ENCODE data around the gene TNIK. TPM values are rescaled to one million over a fixed set of nuclear protein-coding genes. Genes with fewer than 3 reads are reported as not detected.

Gene TNIK
- polyA plus RNA-seq, 1 donor from 2014 or later: 19.3 TPM

GRCh38 chr3:171456765-171457606 is 3.2 kb downstream of the TNIK start:
- peak overlapping the region; percentile 81 for H3K9ac ChIP-seq (ENCODE audit: low read length)

More at GRCh38 chr3:171456765-171457606, 3.2 kb downstream of the TNIK start:
- Histone ChIP-seq H2AFZ (ENCODE audit: low read depth, low read length) (no peak overlapping the region), H3K79me2 (replicated peaks; ENCODE audit: insufficient read depth, low read length) (peaks cover 36% of the 10 kb centered on the region), H3F3A (ENCODE audit: insufficient read depth, low read length, poor library complexity, severe bottlenecking) (no peaks in the 10 kb centered on the region), H3K4me3 (ENCODE audit: low read length) (peak overlapping the region; percentile 77), H3K9me3 (ENCODE audit: low read length) (no peaks in the 10 kb centered on the region), H3K4me2 (ENCODE audit: low read length) (peak overlapping the region; percentile 97), H3K27ac (ENCODE audit: low read length) (peak overlapping the region; percentile 86), H3K27me3 (ENCODE audit: insufficient read depth, low read depth, low read length) (peaks cover 10% of the 10 kb centered on the region), H4K20me1 (ENCODE audit: insufficient read depth) (no peaks in the 10 kb centered on the region), H3K9me2 (ENCODE audit: insufficient read depth, low read length) (no peaks in the 10 kb centered on the region), H3K36me3 (ENCODE audit: insufficient read depth, low read length) (no peaks in the 10 kb centered on the region)
- no peak for TF ChIP-seq REST (IDR thresholded peaks at IDR 0.05; ENCODE audit: borderline replicate concordance)
- no peak for TF ChIP-seq TAF1 (IDR thresholded peaks at IDR 0.05; ENCODE audit: low read depth)
- TF ChIP-seq EP300 (conservative IDR thresholded peaks at IDR 0.05; ENCODE audit: poor library complexity, severe bottlenecking): no peak
- no peak for TF ChIP-seq POLR2AphosphoS5 (IDR thresholded peaks at IDR 0.05)
- TF ChIP-seq CTCF (IDR thresholded peaks at IDR 0.05; ENCODE audit: poor library complexity, severe bottlenecking): no peak
- no peak for TF ChIP-seq EZH2 (IDR thresholded peaks at IDR 0.05; ENCODE audit: borderline replicate concordance, insufficient read depth, low read length, poor library complexity, severe bottlenecking)
- no peak for TF ChIP-seq SMC3 (conservative IDR thresholded peaks at IDR 0.05; ENCODE audit: poor library complexity)
- TF ChIP-seq RAD21 (conservative IDR thresholded peaks at IDR 0.05): no peak
- no peak for TF ChIP-seq MXI1 (conservative IDR thresholded peaks at IDR 0.05; ENCODE audit: poor library complexity, severe bottlenecking)
